AG04450 (cell line): Measurements from ENCODE around the gene CAPN11. TPM values are rescaled to one million over a fixed set of nuclear protein-coding genes. Genes with fewer than 3 reads are reported as not detected.

ENCODE experiments used
- CTCF ChIA-PET: fragments of 300-600, 350-600 bp; formaldehyde crosslinking; extraction: SDS; loops from one replicate; lab custom pipeline; 2022; ENCODE audit warnings: antibody characterized with exemption, inconsistent platforms; lab: Charles Lee
- POLR2A ChIA-PET: fragments of 350-600 bp; formaldehyde crosslinking; extraction: SDS; loops from one replicate; lab custom pipeline; 2021; ENCODE audit warnings: antibody characterized with exemption, inconsistent platforms; lab: Yijun Ruan, JAX
- DNase-seq: peaks from one replicate; pipeline ENCODE4 v3.0.0-alpha.2; 2011; ENCODE audit warnings: low read depth, low spot score
- H3K27ac ChIP-seq: one replicate; pipeline ENCODE4 v1.5.1; 2012; ENCODE audit warnings: low read depth, low read length, control low read depth
- H3K27me3 ChIP-seq: one replicate; pipeline ENCODE4 v1.6.0; 2012; ENCODE audit warnings: low read length; ENCODE audit not compliant: control insufficient read depth, insufficient read depth
- H3K4me3 ChIP-seq: 2 replicates; pipeline ENCODE4 v1.5.1; 2011; ENCODE audit warnings: mild to moderate bottlenecking, low read depth, low read length, control low read depth
- H3K9me3 ChIP-seq: 2 replicates; pipeline ENCODE4 v1.5.1; 2012; ENCODE audit warnings: low read length; ENCODE audit not compliant: control insufficient read depth, insufficient read depth
- polyA plus RNA-seq: library from polyadenylated mRNA; depleted of rRNA; stranded (reverse); fragments of >200 nt; gene quantifications from 2 replicates; pipeline ENCODE4 v1.2.3, GENCODE V29; 2011
- TF ChIP-seq, protein P1 (sequence below): IDR thresholded peaks from 2 replicates; pipeline ENCODE4 v1.5.1; 2011; ENCODE audit warnings: low read depth, low read length, control low read depth, inconsistent platforms

CAPN11 gene
- polyA plus RNA-seq, 1 experiment = 0.04 TPM

DNA sequence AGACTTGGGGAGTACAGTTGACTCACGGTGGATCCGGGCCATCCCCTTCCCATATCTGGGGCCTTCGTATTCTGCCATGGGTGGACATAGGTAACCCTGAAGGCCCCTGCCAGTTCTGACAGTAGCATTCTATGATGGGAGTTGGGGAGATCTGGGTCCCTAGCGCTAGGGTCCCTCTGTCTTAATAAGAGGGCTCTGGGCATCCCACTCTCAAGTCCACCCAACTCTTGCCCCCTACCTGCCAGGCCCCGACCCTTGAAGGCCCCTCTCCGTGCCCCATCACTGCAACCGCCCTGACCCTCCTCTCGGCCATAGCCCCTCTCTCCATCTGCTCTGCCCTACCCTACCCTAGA lies 6.5 kb upstream of the CAPN11 start:
- Histone ChIP-seq H3K4me3 (no peak overlapping the region), H3K27ac (no peak overlapping the region), H3K9me3 (no peaks in the 10 kb centered on the region; the same call in 1 of the 2 replicates), H3K27me3 (no peaks in the 10 kb centered on the region)
- ChIA-PET POLR2A (interaction anchor here (1.2 kb wide), 1 partner anchor 56 kb away, joined by 3 read pairs; no protein-coding TSS in a partner anchor), CTCF (interaction anchor here (2.5 kb wide), 1 partner anchor 54 kb away, joined by 25 read pairs; no protein-coding TSS in a partner anchor)
- no peak for DNase-seq
- TF ChIP-seq, protein P1, sequence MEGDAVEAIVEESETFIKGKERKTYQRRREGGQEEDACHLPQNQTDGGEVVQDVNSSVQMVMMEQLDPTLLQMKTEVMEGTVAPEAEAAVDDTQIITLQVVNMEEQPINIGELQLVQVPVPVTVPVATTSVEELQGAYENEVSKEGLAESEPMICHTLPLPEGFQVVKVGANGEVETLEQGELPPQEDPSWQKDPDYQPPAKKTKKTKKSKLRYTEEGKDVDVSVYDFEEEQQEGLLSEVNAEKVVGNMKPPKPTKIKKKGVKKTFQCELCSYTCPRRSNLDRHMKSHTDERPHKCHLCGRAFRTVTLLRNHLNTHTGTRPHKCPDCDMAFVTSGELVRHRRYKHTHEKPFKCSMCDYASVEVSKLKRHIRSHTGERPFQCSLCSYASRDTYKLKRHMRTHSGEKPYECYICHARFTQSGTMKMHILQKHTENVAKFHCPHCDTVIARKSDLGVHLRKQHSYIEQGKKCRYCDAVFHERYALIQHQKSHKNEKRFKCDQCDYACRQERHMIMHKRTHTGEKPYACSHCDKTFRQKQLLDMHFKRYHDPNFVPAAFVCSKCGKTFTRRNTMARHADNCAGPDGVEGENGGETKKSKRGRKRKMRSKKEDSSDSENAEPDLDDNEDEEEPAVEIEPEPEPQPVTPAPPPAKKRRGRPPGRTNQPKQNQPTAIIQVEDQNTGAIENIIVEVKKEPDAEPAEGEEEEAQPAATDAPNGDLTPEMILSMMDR = no peak

DNA sequence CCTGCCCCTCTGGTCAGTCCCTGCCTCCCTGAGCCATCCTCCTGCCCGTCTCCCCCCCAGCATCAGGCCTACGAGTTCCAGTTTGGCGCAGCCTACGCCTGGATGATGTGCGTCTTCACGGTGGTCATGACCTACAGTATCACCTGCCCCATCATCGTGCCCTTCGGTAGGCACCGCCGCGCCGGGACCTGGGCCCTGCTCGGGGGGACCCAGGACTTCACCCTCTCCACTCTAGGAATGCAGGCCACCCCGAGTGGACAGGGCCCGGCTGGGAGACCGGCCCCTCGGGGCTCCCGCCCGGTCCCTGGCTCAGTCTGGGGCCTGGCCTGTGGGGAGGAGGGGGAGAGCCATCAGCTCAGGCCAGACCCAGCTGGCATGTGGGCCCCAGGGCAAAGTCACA lies 6.1 kb upstream of the CAPN11 start:
- TF ChIP-seq, protein P1 = no peak
- Histone ChIP-seq H3K4me3 (no peak overlapping the region), H3K27ac (no peak overlapping the region), H3K27me3 (no peaks in the 10 kb centered on the region), H3K9me3 (no peaks in the 10 kb centered on the region; the same call in 1 of the 2 replicates)
- CTCF ChIA-PET = interaction anchor here (0.6 to 1.7 kb wide), 3 partner anchors 9 to 56 kb away, joined by 3 to 8 read pairs (median 6); no protein-coding TSS in a partner anchor
- DNase-seq = no peak
- POLR2A ChIA-PET = no interaction called here

DNA sequence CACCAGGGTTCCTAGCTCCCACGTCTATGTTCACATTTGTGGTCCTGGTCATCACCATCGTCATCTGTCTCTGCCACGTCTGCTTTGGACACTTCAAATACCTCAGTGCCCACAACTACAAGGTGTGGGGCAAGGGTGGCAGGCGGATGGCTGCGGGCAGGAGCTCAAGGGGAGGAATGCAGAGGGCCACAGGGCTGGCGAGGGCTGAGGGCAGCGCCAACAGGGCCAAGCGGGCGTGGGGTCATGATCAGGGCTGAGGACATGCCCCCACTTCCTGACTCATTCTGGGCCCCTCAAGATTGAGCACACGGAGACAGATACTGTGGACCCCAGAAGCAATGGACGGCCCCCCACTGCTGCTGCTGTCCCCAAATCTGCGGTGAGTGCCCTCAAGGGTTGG lies 4.6 kb upstream of the CAPN11 start:
- no peak for DNase-seq
- TF ChIP-seq, protein P1 = no peak
- H3K4me3 ChIP-seq = no peak overlapping the region
- POLR2A ChIA-PET = interaction anchor here (0.6 kb wide), 1 partner anchor 416 kb away, joined by 3 read pairs; no protein-coding TSS in a partner anchor
- H3K27me3 ChIP-seq = no peaks in the 10 kb centered on the region
- no peak overlapping the region for H3K27ac ChIP-seq
- no peaks in the 10 kb centered on the region; the same call in 1 of the 2 replicates for H3K9me3 ChIP-seq
- CTCF ChIA-PET = interaction anchor here (0.8 to 1.7 kb wide), 3 partner anchors 58 to 62 kb away, joined by 3 to 8 read pairs (median 4); no protein-coding TSS in a partner anchor

DNA sequence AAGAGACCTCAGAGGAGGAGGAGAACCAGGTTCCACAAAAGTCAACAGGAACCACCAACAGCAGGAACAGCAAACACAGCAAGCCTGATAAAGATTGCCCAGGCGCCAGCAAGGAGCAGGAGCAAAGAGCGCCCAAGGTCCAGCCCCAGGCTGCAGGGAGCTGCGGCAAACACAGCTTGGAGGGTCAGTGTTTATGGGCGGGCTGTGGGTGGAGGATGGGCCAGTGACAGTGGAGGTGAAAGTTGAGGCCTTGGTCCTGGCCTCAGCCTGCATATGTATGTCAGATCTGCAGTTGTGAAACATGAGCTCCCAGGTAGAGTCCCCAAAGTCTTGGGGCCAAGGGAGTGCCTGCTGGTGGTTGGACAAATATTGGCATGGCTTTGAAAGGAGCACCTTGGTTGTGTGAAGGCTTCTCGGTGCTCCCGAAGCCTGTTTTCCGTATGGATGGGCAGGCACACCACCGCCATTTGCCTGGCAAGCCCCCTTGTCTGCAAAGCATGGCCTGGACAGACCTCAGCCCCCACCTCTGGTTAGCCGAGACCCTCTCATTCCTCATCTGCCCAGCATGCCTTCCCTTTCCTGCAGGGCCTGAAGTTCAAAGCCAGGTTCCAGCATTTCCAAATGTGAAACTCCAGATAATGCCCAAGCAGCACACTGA lies 2.0 kb upstream of the CAPN11 start:
- TF ChIP-seq, protein P1 = no peak
- CTCF ChIA-PET = interaction anchor here (1.5 kb wide), 2 partner anchors 60 to 78 kb away, joined by 5 to 12 read pairs; no protein-coding TSS in a partner anchor
- no peak overlapping the region for H3K4me3 ChIP-seq
- POLR2A ChIA-PET = no interaction called here
- no peak overlapping the region for H3K27ac ChIP-seq
- H3K27me3 ChIP-seq = no peaks in the 10 kb centered on the region
- no peak for DNase-seq
- H3K9me3 ChIP-seq = no peaks in the 10 kb centered on the region; the same call in 1 of the 2 replicates

DNA sequence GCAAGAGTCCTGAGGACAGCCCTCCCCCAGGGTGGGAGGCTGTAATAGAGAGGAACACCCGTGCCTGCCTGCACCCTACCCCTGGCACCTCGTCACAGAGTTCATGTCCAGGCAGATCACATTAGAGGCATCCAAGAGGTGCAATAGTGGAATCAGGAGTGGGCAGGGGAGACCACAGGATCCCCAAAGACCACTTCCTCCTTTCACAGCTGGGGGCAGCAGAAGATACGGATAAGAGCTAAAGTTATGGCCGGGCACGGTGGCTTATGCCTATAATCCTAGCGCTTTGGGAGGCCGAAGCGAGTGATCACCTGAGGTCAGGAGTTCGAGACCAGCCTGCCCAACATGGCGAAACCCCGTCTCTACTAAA lies 1.5 kb upstream of the CAPN11 start:
- H3K27me3 ChIP-seq = no peaks in the 10 kb centered on the region
- no peak for DNase-seq
- no peak overlapping the region for H3K27ac ChIP-seq
- CTCF ChIA-PET = interaction anchor here (1.5 kb wide), 2 partner anchors 60 to 77 kb away, joined by 5 to 12 read pairs; no protein-coding TSS in a partner anchor
- no peak overlapping the region for H3K4me3 ChIP-seq
- H3K9me3 ChIP-seq = no peaks in the 10 kb centered on the region; the same call in 1 of the 2 replicates
- TF ChIP-seq, protein P1 = no peak
- POLR2A ChIA-PET = no interaction called here
